ENCODE measurements around the gene PGK1.
"Not testable (repeated sequence)": the region's sequence is repeated elsewhere in the genome, so short reads cannot be mapped to it uniquely, and the experiment has no call there.

PGK1 gene

DNA sequence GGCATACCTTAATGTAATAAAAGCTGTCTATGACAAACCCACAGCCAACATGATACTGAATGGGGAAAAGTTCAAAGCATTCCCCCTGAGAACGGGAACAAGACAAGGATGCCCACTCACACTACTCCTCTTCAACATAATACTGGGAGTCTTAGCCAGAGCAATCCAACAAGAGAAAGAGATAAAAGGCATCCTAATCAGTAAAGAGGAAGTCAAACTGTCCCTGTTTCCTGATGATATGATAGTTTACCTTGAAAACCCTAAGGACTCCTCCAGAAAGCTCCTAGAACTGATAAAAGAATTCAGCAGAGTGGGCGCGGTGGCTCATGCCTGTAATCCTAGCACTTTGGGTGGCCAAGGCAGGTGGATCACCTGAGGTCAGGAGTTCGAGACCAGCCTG, 59.1 kb downstream of the PGK1 start:
- H3K27ac ChIP-seq (ENCODE audit: low read depth, low read length, poor library complexity, severe bottlenecking); H3K9ac ChIP-seq (ENCODE audit: low read length); H3K36me3 ChIP-seq (ENCODE audit: insufficient read depth, low read length); H3K27me3 ChIP-seq (ENCODE audit: insufficient read depth, low read length); H3K9me2 ChIP-seq (ENCODE audit: low read depth, low read length); H3K4me3 ChIP-seq (ENCODE audit: low read depth, low read length, poor library complexity, severe bottlenecking); H4K20me1 ChIP-seq (ENCODE audit: insufficient read depth, low read length); H2AFZ ChIP-seq (ENCODE audit: low read length); H3K79me2 ChIP-seq (ENCODE audit: insufficient read depth, low read length); H3K4me1 ChIP-seq (ENCODE audit: insufficient read depth, low read length, severe bottlenecking); H3K9me3 ChIP-seq (ENCODE audit: low read length); H3K4me2 ChIP-seq (ENCODE audit: low read length); H3F3A ChIP-seq (ENCODE audit: insufficient read depth, low read length): not testable (repeated sequence)

DNA sequence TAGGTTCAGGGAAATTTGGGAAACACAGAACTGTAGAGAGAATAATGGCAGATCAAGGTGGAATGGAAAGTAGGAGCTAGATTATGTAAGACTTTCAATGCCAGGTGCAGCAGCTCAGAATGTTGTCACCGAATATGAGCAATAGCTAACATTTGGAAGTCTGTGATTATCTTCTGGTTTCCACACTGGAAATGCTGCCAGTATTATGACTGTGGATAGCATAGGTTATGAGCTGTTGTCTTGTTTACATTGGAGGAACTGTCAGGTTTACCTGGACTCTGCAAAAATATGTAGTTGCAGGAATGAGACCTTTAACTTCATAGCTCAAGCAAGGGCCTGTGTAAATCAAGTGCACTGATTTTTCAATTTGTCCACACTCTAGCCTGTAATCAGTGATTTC, 61.4 kb downstream of the PGK1 start:
- Histone ChIP-seq H4K20me1 (ENCODE audit: insufficient read depth, low read length) (no peaks in the 10 kb centered on the region), H3K79me2 (ENCODE audit: insufficient read depth, low read length) (no peaks in the 10 kb centered on the region), H3K9ac (ENCODE audit: low read length) (no peak overlapping the region), H3K4me2 (ENCODE audit: low read length) (no peak overlapping the region), H3K4me1 (ENCODE audit: insufficient read depth, low read length, severe bottlenecking) (no peaks in the 10 kb centered on the region), H3K36me3 (ENCODE audit: insufficient read depth, low read length) (no peaks in the 10 kb centered on the region), H3K9me2 (ENCODE audit: low read depth, low read length) (no peaks in the 10 kb centered on the region), H3K9me3 (ENCODE audit: low read length) (no peaks in the 10 kb centered on the region), H2AFZ (ENCODE audit: low read length) (no peak overlapping the region), H3K27me3 (ENCODE audit: insufficient read depth, low read length) (no peaks in the 10 kb centered on the region), H3K4me3 (ENCODE audit: low read depth, low read length, poor library complexity, severe bottlenecking) (no peak overlapping the region), H3F3A (ENCODE audit: insufficient read depth, low read length) (no peaks in the 10 kb centered on the region), H3K27ac (ENCODE audit: low read depth, low read length, poor library complexity, severe bottlenecking) (no peak overlapping the region)
- no peak for TF ChIP-seq CTCF (IDR thresholded peaks at IDR 0.05; ENCODE audit: low read length)
- TF ChIP-seq EZH2 (IDR thresholded peaks at IDR 0.05; ENCODE audit: borderline replicate concordance, low read length), result no peak

- Histone ChIP-seq H3F3A (ENCODE audit: insufficient read depth, low read length) (no peaks in the 10 kb centered on the region), H3K4me3 (ENCODE audit: low read depth, low read length, poor library complexity, severe bottlenecking) (no peak overlapping the region), H3K27me3 (ENCODE audit: insufficient read depth, low read length) (no peaks in the 10 kb centered on the region), H3K79me2 (ENCODE audit: insufficient read depth, low read length) (no peaks in the 10 kb centered on the region), H3K27ac (ENCODE audit: low read depth, low read length, poor library complexity, severe bottlenecking) (no peak overlapping the region), H3K4me2 (ENCODE audit: low read length) (no peak overlapping the region), H3K9me2 (ENCODE audit: low read depth, low read length) (no peaks in the 10 kb centered on the region), H4K20me1 (ENCODE audit: insufficient read depth, low read length) (no peaks in the 10 kb centered on the region), H3K4me1 (ENCODE audit: insufficient read depth, low read length, severe bottlenecking) (no peaks in the 10 kb centered on the region), H3K9me3 (ENCODE audit: low read length) (no peaks in the 10 kb centered on the region), H3K9ac (ENCODE audit: low read length) (no peak overlapping the region), H3K36me3 (ENCODE audit: insufficient read depth, low read length) (no peaks in the 10 kb centered on the region), H2AFZ (ENCODE audit: low read length) (no peak overlapping the region)
- no peak for TF ChIP-seq CTCF (IDR thresholded peaks at IDR 0.05; ENCODE audit: low read length)
- no peak for TF ChIP-seq EZH2 (IDR thresholded peaks at IDR 0.05; ENCODE audit: borderline replicate concordance, low read length)
Measured at GRCh38 chrX:78168065-78168464, 64.0 kb downstream of the PGK1 start.

Measured in OCI-LY1 (cell line).